Kidney capillary endothelial cell (primary cell): ENCODE data around the gene NCAM2.

ENCODE experiments used
- DNase-seq: peaks from one replicate; pipeline ENCODE4 v3.0.0-alpha.2; 2018; ENCODE audit warnings: low spot score

The NCAM2 gene

GRCh38 chr21:21458124-21458631 is 460.0 kb downstream of the NCAM2 start:
- no peak for DNase-seq

DNA sequence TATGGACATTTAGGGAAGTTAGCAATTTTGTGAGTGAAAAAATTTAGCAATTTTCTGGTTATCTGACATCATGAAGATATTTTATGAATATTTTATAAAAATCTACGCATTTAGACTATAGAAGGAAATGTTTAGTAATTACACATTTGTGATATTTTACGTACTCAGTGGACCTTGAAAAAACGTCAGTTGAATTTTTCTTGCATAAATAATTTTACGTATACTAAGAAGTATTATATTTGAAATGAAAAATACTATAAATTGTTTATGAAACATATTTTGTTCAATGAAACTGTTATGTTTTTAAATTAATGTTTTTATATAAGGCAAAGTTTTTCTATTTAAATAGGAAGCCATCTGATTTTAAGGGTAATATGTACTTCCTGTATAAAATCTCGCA is 462.8 kb downstream of the NCAM2 start:
- DNase-seq = no peak

- no peak for DNase-seq
These were observed 465.2 kb downstream of the NCAM2 start for GRCh38 chr21:21463456-21463855.

DNA sequence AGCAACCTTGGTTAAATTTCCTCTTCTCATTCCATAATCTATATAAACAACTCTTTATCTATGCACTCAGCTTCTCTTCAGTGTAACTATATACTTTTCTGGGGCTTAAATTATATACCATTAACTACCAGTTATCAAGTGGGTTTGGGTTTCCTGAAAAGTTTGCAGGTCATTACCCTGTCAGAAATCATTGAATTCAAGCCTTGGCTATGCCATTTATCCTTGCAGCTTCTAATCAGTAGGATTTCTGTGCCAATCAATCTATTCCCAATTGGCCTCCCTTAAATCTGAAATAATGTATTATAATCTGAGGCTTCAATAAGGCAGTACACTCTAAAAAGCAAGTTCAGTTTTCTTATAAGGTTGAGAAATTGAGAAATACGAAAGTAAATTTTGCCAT is 466.5 kb downstream of the NCAM2 start:
- no peak for DNase-seq

DNA sequence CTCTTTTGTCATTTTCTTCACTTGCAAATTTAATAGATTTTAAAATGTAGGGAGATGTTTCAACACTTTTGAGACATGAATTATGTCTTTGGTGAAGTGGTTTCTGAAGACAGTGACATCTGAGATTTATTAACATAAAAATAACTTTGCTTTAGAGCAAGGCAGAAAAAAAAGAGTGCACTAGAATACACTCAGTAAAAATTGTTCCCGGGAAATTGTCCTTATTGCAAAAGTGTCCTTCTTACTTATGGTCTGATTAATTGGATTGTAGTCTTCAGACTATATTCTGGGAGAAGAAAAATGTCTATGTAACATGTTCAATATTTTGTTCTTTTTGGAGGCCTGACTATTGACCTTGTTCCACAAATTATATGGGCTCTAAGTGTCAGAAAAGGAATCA is 468.5 kb downstream of the NCAM2 start:
- no peak for DNase-seq

GRCh38 chr21:21468003-21468402 is 469.8 kb downstream of the NCAM2 start:
- DNase-seq = no peak

GRCh38 chr21:21481239-21481638 is 483.0 kb downstream of the NCAM2 start:
- no peak for DNase-seq

- no peak for DNase-seq
These were observed 510.6 kb downstream of the NCAM2 start for GRCh38 chr21:21508859-21509258.

DNA sequence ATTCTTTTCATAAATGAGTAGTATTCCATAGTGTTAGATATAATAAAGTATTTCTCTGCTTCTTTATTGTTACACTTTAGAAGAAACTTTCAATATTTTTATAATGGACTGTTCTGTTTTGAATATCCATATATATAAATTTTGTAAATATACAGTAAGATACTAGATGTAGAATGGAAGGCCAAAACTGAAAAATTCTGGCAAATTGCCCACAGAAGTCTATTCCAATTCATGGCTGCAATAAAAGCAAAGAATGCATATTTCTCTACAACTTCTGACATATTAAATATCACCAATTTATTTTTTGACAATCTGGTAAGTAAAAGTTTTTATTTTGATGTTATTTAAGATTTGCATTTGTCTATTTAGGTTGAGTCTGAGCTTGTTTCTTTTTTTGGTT is 532.5 kb downstream of the NCAM2 start:
- DNase-seq = no peak

DNA sequence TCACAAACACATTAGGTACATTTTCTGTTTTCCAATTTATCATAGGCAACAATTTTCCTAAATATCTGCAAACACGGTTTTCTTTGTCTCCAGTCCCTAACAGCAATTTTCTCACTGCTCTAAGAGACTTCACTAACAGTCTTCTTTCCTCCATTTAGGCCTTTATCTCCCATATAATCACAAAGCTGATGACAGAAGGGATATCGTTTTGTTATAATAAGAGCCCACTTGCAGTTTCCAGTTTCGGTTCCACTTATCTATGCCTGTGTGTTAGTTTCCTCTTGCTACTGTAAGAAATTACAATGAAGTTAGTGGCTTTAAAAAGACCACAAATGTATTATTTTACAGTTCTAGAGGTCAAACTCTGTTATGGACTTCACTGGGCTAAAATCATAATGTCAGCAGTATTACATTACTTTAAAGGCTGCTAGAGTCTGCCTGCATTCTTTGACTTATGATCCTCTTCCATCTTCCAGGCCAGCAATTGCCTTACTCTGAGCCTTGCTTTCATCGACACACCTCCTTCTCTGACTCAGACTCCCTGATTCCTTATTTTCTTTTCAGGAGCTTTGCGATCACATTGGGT is 549.3 kb downstream of the NCAM2 start:
- no peak for DNase-seq

GRCh38 chr21:21559285-21560045 is 561.3 kb downstream of the NCAM2 start:
- DNase-seq = no peak
